GM18907 (cell line): Measurements from ENCODE around the gene BMERB1.

Source experiments
- ATAC-seq: cut with Tn5 transposase; IDR thresholded peaks from one replicate; pipeline ENCODE4 v1.9.1; 2021; ENCODE audit warnings: mild to moderate bottlenecking, moderate library complexity; ENCODE audit not compliant: unreplicated experiment

Gene BMERB1

DNA sequence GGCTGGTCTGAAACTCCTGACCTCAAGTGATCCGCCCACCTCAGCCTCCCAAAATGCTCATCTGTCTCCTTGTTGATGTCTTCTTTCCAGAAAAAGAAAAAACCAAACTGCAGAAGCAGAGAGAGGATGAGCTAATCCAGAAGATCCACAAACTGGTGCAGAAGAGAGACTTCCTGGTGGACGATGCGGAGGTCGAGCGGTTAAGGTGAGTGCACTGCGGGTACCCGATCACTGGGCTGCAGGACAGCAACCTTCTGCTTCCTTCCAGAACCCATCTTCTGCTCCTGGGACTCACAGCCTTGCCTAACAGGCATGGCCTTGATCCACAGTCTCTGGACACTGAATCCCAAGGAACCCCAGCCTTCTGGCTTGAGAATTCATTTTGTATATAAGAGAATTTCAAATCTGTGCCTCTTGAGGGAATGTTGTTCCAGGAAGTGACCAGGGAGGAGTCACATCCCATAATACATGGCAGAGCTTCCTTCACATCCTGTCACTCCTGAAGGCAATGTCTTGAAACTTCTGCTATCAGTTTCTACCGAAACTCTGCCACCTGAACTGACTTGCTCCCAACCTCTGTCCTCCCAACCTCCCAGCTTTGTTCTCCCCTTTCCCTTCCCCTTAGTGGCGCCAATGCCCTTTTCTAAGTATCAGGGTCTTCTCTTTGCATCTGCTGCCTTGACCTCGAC lies 146.9 kb downstream of the BMERB1 start:
- no peak for ATAC-seq

DNA sequence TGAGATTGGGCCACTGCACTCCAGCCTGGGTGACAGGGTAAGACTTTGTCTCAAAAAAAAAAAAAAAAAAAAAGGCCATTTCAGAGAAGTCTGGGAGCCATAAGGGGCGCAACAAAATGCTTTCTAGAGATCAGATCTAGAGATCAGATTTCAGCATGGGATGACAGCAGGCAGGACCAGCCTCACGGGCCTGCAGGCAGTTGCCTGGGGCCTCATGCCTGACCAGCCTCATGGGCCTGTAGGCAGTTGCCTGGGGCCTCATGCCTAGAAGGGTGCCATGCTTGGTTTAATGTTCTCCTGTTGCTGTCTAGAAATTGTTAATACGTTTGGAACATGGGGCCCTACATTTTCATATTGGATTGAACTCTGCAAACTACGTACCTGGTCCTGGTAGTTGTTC lies 149.1 kb downstream of the BMERB1 start:
- no peak for ATAC-seq

- ATAC-seq = no peak
Observed at GRCh38 chr16:15585956-15586355, 151.6 kb downstream of the BMERB1 start.

DNA sequence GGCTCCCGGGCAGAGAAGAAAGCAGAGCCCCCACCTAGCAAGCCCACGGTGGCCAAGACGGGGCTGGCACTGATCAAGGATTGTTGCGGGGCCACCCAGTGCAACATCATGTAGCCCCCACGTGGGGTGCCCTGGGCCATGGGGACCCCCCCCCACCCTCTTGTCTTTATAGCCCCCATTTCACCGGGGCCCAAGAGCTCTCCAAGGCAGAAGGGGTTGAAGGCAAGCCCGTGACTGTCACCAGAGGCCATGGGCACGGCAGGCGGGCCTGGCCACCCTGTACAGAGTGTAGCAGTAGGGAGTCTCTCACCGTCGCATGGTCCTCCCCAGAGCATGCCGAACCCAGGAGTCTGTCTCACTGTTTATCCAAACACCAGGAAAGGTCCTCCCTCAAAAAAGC lies 152.3 kb downstream of the BMERB1 start:
- ATAC-seq = no peak

GRCh38 chr16:15587152-15587825 lies 152.9 kb downstream of the BMERB1 start:
- no peak for ATAC-seq

- no peak for ATAC-seq
Observed at GRCh38 chr16:15592324-15592723, 157.9 kb downstream of the BMERB1 start.

DNA sequence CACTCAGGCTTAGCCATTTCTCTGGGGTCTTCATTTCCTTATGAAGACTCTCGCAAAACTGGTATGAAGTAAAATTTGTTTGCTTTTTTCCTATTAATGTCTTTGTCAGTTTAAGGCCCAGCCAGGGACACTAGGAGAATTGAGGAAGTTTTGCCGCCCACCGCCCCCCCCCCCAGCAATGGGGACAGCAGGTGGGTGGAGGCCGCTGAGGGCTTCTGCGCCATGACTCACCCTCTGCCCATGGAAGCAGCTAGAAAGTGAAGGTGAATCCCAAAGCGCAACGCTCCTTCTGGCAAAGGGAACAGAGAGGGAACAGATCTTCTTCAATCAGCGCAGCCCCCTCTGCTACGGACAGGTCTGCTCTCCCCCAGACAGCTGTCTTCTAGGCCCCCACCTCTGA lies 158.8 kb downstream of the BMERB1 start:
- no peak for ATAC-seq

DNA sequence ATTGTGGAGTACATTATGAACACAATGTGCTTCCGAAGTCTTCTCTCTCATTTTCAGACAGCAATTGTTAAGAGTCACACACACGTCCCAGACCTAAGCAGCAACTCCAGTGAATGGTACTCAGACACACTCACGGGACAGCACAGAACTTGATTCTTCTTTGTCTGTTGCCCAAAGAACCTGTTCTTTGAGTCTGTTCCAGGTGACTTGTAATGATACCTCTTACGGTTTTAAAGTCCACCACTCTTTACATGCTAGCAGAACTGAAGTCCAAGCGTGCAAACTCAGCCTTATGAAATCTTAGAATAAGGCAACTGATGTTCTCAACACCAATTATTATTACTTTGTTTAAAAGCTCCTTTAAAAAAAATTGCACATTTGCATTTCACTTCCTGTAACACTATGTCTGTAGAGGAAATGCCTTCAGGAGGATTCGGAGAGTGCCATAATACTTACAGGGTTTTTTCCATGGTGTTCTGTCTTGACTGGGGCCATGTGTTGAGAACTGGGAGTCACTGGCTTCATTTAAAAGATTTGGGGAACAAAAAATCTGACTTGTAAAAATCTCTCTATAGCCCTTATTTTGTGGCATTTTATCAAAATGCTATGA lies 160.4 kb downstream of the BMERB1 start:
- ATAC-seq = no peak

DNA sequence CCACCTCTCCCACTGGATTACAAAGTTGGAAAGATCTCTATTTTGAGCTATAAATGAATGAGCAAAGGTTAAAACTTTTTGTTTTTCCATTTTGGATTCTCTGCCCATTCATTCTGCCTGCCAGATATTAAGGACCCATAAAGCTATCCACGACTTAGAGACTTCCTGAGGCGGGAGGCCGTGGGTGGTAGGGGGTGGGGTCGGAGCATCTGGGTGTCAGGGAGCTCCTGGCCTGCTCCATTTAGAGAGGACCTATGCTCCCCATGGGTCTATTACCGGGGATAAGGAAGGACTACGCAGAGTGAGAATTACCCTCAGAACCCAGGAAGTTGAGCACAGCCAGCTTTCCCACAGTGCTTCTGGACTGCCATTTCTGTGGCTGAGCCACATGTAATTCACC lies 162.7 kb downstream of the BMERB1 start:
- no peak for ATAC-seq

GRCh38 chr16:15597822-15598647 lies 163.6 kb downstream of the BMERB1 start:
- no peak for ATAC-seq

GRCh38 chr16:15598648-15599190 lies 164.3 kb downstream of the BMERB1 start:
- no peak for ATAC-seq

GRCh38 chr16:15599303-15600070 lies 165.1 kb downstream of the BMERB1 start:
- no peak for ATAC-seq

DNA sequence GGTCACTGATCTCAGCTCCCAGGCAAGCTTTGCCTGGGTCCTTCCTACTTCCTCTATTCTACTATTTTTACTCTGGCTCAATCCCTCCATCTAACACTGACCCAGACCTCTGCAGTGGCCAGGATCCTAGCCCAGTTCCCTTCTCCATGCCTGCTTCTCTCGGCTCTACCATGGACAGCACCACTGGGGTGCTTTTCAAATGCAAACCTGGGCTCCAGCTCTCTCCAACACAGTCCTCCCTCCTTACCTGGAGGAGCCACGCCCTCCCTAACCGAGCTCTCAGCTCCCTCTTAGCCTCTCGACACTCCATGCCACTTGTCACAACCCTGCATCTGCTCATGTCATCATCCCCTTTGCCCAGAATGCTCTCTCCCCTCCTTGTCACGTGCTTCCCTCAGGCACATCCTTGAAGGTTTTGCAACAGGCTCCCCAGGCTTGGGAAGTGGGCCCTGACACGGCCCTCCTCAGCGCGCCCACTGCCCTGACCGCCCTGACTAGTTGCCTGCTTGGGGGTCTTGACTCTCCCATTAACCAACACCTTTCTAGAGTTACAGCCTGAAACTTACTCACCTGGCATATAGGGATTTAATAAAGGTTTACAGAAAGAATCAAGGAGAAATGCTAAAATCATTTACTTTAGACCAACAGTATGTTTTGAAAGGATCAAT lies 167.0 kb downstream of the BMERB1 start:
- no peak for ATAC-seq

- ATAC-seq = no peak
Observed at GRCh38 chr16:15602285-15603044, 168.1 kb downstream of the BMERB1 start.

DNA sequence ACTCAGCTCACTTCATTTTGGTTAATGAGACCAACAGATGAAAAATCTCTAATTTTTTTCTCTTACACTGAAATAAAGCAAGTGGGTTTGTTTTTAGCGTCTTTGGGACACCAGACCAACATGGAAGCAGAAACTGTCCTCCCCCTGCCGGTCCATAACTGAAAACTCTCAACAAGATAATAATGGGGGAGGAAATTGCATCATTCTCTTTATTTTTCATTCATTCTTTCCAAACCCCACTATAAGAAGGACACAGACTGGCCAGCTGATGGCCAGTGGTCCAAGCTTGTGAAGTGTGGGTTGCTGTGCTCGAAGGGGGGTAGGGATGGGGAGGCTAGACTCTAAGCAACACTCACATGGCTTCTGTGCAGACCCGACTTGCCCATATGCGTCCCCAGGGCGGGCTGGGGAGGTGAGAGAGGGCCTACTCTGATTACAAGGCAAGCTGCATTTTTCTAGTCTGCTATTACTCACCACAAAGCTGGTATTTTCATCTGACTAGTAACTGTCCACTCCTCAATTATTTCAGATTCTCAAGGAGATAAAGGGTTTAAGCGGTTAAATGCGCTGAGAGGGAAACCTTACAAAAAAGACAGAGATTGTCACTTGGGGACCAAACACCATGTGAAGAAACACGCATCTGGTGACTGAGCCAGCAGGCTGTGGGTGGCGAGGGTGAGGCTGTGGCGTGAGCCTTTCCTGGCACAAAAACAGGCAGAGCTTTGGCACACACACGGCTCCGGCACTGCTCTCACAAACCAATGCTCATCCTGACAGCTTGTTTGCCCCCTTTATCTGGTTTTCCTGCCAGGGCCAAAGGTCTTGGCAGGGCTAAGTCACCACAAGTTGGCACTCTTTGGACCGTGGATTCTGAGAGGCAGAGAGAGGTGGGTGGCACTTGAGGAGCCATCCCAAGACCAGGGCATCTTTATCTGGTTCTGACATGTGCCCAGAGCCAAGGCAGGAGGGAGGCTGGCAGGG lies 170.4 kb downstream of the BMERB1 start:
- no peak for ATAC-seq

GRCh38 chr16:15605839-15606517 lies 171.6 kb downstream of the BMERB1 start:
- no peak for ATAC-seq

DNA sequence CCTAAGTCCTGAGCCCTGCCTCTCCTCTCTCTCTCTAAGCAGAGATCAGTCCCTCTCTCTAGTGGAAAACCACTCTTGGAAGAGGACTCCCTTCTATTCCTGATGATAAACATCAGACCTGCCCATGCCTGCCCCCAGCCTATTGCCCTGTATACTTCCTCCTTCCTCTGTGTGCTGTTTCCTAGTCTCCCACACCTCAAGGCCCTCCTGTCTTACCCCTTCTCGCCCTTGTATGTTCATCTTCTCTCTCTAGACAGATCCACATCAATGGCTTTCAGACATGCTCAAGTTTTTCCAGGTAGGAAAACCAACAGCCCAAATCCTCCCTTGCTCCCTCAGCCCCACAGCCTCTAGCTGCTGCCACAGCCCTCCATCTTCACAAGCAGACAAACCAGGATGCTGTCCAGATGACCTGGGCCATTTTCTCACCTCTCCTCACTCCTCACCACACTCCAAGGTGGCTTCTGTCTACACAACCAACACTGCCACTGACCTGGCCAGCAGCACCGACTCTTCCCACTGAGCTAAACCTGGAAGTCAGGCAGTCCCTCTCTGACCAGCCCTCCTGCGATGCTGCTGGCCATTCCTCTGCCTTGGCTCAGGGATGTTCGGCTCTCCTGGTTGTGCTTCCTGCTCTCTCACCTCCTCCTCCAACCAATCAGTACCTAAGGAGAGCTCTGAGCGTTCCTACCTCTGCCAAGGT lies 172.3 kb downstream of the BMERB1 start:
- ATAC-seq = no peak
